HepG2 (cell line): Measurements from ENCODE around the gene ANP32A. TPM values are rescaled to one million over a fixed set of nuclear protein-coding genes. Genes with fewer than 3 reads are reported as not detected.

Experiments used
- ATAC-seq: fragments of 200-7000 bp; cut with Tn5 transposase; 3 replicates; pipeline ENCODE4 v1.9.1; 2020; ENCODE audit warnings: mild to moderate bottlenecking, moderate library complexity
- BruUV-seq: library from RNA; stranded (reverse); fragments of 400-500 nt; replicated peaks from 2 replicates; lab custom pipeline; 2021; lab: Mats Ljungman, UMichigan
- CTCF ChIA-PET: fragments of 300-600 bp; formaldehyde crosslinking; extraction: SDS; loops from one replicate; lab custom pipeline; 2021; ENCODE audit warnings: low total read pairs, inconsistent platforms, low intra/inter-chr PET ratio; lab: Yijun Ruan, JAX
- POLR2A ChIA-PET: fragments of 350-600 bp; sonication (Branson Sonifier 250); formaldehyde crosslinking; loops from one replicate; lab custom pipeline; 2020; ENCODE audit warnings: antibody characterized with exemption, inconsistent platforms; lab: Yijun Ruan, JAX
- DNase-seq: peaks from one replicate; pipeline ENCODE4 v3.0.0-alpha.2; 2015; ENCODE audit warnings: low spot score
- FAIRE-seq: peaks from 3 replicates; lab custom pipeline; 2011; peaks lifted over from hg19 to GRCh38; lab: Jason Lieb, UNC
- H2AFZ ChIP-seq: one replicate; pipeline ENCODE4 v1.6.1; 2011; ENCODE audit warnings: low read length, inconsistent platforms
- H3K27ac ChIP-seq: fragments of 300-600 bp; 3 replicates; pipeline ENCODE4 v1.8.0; 2011; ENCODE audit warnings: mixed run types, mild to moderate bottlenecking, mixed read lengths, low read length, inconsistent platforms; ENCODE audit not compliant: insufficient read depth; ENCODE audit errors: extremely low read length
- H3K27me3 ChIP-seq, 2 experiments: fragments of 200-600 bp in 1 of 2; 2 replicates in 1 of 2; 3 replicates in 1 of 2; pipeline versions ENCODE4 v1.6.0 to v1.8.0; 2011; ENCODE audit warnings: low read length in 2 of 2, mild to moderate bottlenecking in 2 of 2, moderate library complexity in 2 of 2, inconsistent platforms in 1 of 2; ENCODE audit not compliant: insufficient read depth in 2 of 2, control insufficient read depth in 1 of 2
- H3K36me3 ChIP-seq, 2 experiments: fragments of 200-600 bp in 1 of 2; replicated peaks in 1 of 2; 2 replicates in 1 of 2; 3 replicates in 1 of 2; pipeline versions ENCODE4 v1.5.1 to v1.8.0; 2011; ENCODE audit warnings: low read length in 2 of 2, inconsistent platforms in 1 of 2; ENCODE audit not compliant: insufficient read depth in 2 of 2, control insufficient read depth in 1 of 2
- H3K4me1 ChIP-seq: 2 replicates; pipeline ENCODE4 v1.5.1; 2012; ENCODE audit warnings: low read length, inconsistent platforms; ENCODE audit not compliant: insufficient read depth
- H3K4me2 ChIP-seq: 2 replicates; pipeline ENCODE4 v1.6.0; 2011; ENCODE audit warnings: low read depth, low read length, inconsistent platforms
- H3K4me3 ChIP-seq, 3 experiments: fragments of 200-600 bp in 1 of 3; sonication (generic), shearing (Covaris generic) in 1 of 3; replicated peaks in 1 of 3; 2 replicates each; pipeline ENCODE4 v1.5.1; 2011 to 2016; ENCODE audit warnings: low read length in 3 of 3, inconsistent platforms in 2 of 3, low read depth in 2 of 3, mild to moderate bottlenecking in 2 of 3, control low read depth in 1 of 3, mixed read lengths in 1 of 3; ENCODE audit not compliant: insufficient read depth in 1 of 3
- H3K79me2 ChIP-seq: one replicate; pipeline ENCODE4 v1.6.1; 2011; ENCODE audit warnings: low read length, inconsistent platforms; ENCODE audit not compliant: insufficient read depth
- H3K9ac ChIP-seq: 2 replicates; pipeline ENCODE4 v1.6.0; 2011; ENCODE audit warnings: mild to moderate bottlenecking, low read depth, low read length, inconsistent platforms; ENCODE audit not compliant: insufficient read depth
- H3K9me3 ChIP-seq: 2 replicates; pipeline ENCODE4 v1.5.1; 2012; ENCODE audit warnings: mild to moderate bottlenecking, low read length
- H4K20me1 ChIP-seq: 2 replicates; pipeline ENCODE4 v1.6.0; 2011; ENCODE audit warnings: inconsistent platforms, mild to moderate bottlenecking, low read length, moderate library complexity; ENCODE audit not compliant: insufficient read depth
- ATF1 ChIP-seq: IDR thresholded peaks from 2 replicates; pipeline ENCODE4 v1.6.1; 2016; ENCODE audit warnings: mild to moderate bottlenecking, control low read depth
- ETV6 ChIP-seq: sonication (generic); formaldehyde crosslinking; conservative IDR thresholded peaks from 2 replicates; pipeline ENCODE4 v1.4.0; 2020; ENCODE audit warnings: missing genetic modification reagents
- FOXO1 ChIP-seq: sonication (generic); formaldehyde crosslinking; IDR thresholded peaks from 2 replicates; pipeline ENCODE4 v1.4.0; 2020; ENCODE audit warnings: missing genetic modification reagents
- HMG20A ChIP-seq: IDR thresholded peaks from 2 replicates; pipeline ENCODE4 v1.6.1; 2016; ENCODE audit warnings: borderline replicate concordance
- HNRNPLL ChIP-seq: fragments of 200-400 bp; formaldehyde crosslinking; IDR thresholded peaks from 2 replicates; pipeline ENCODE4 v1.6.1; 2017; ENCODE audit warnings: mild to moderate bottlenecking, low read depth, low read length; ENCODE audit not compliant: poor library complexity, severe bottlenecking
- KLF6 ChIP-seq: IDR thresholded peaks from 2 replicates; pipeline ENCODE4 v1.8.0; 2016; ENCODE audit warnings: missing biosample characterization, missing genetic modification reagents
- NFIC ChIP-seq: IDR thresholded peaks from 2 replicates; pipeline ENCODE4 v1.6.1; 2012; ENCODE audit warnings: mild to moderate bottlenecking, low read length, inconsistent platforms
- PRMT3 ChIP-seq: sonication (generic); formaldehyde crosslinking; IDR thresholded peaks from 2 replicates; pipeline ENCODE4 v1.8.1; 2022; ENCODE audit warnings: low read depth, mild to moderate bottlenecking, moderate library complexity, missing genetic modification reagents, borderline replicate concordance
- TCF12 ChIP-seq, 2 experiments: fragments of 450-650 bp in 1 of 2; sonication (generic) in 1 of 2; formaldehyde crosslinking in 1 of 2; IDR thresholded peaks; 2 replicates each; pipeline versions ENCODE4 v1.6.1 to v1.8.0; 2017 to 2022; ENCODE audit warnings: antibody characterized with exemption in 1 of 2, mild to moderate bottlenecking in 1 of 2, missing genetic modification reagents in 1 of 2, moderate library complexity in 1 of 2
- ZBTB1 ChIP-seq: sonication (generic); formaldehyde crosslinking; IDR thresholded peaks from 2 replicates; pipeline ENCODE4 v1.4.0; 2020; ENCODE audit warnings: missing genetic modification reagents, borderline replicate concordance
- ZC3H4 ChIP-seq: sonication (generic); formaldehyde crosslinking; IDR thresholded peaks from 2 replicates; pipeline ENCODE4 v1.4.0; 2020; ENCODE audit warnings: missing genetic modification reagents, borderline replicate concordance
- ZFP36L2 ChIP-seq: sonication (generic); formaldehyde crosslinking; IDR thresholded peaks from 2 replicates; pipeline ENCODE4 v1.4.0; 2020; ENCODE audit warnings: missing genetic modification reagents
- ZNF460 ChIP-seq: sonication (generic); formaldehyde crosslinking; IDR thresholded peaks from 2 replicates; pipeline ENCODE4 v1.5.1; 2020; ENCODE audit warnings: missing genetic modification reagents, mild to moderate bottlenecking, borderline replicate concordance
- WGBS: methylation state at CpG from one replicate; pipeline ENCODE4 v1.1.6; 2017; ENCODE audit warnings: low lambda C conversion rate; 5-methylcytosine and 5-hydroxymethylcytosine counted together
- in situ Hi-C: cut with HindIII; loops from 2 replicates; pipeline ENCODE4 v1.10.0; 2017; ENCODE audit warnings: low pct_unique_long_range_greater_than_20kb; ENCODE audit not compliant: extremely low pct_ligation_motif_present
- intact Hi-C: fragments of 100-400 bp; cut with micrococcal nuclease; formaldehyde crosslinking; loops from one replicate; pipeline ENCODE4 v1.10.0; 2022; ENCODE audit not compliant: unreplicated experiment
- polyA plus RNA-seq, 8 experiments: library from polyadenylated mRNA; depleted of rRNA in 3 of 8; stranded (reverse) in 7 of 8; unstranded in 1 of 8; fragments of >200 nt; fragmentation: Illumina TruSeq in 4 of 8; extraction: Trizol in 4 of 8; gene quantifications; 2 replicates each; pipeline versions ENCODE4 v1.2.1 to v1.2.3, GENCODE V29; 2011 to 2016; ENCODE audit warnings: low read depth in 4 of 8, missing spikeins in 1 of 8, mixed read lengths in 1 of 8; ENCODE audit not compliant: insufficient read depth in 1 of 8
- total RNA-seq, 5 experiments: library from RNA; depleted of rRNA; stranded (reverse); fragments of >200 nt; fragmentation: Illumina TruSeq; extraction: Trizol; gene quantifications; 2 replicates each; pipeline ENCODE4 v1.2.3, GENCODE V29; 2016; ENCODE audit warnings: low read depth in 1 of 5
- TF ChIP-seq, protein P1 (sequence below): sonication (generic); formaldehyde crosslinking; IDR thresholded peaks from 2 replicates; pipeline ENCODE4 v1.4.0; 2020; ENCODE audit warnings: mild to moderate bottlenecking, missing genetic modification reagents
- TF ChIP-seq, protein P2 (sequence below): sonication (generic); formaldehyde crosslinking; IDR thresholded peaks from 2 replicates; pipeline ENCODE4 v1.8.1; 2023; ENCODE audit warnings: mild to moderate bottlenecking, moderate library complexity, missing genetic modification reagents
- TF ChIP-seq, protein P3 (sequence below): sonication (generic); formaldehyde crosslinking; IDR thresholded peaks from 2 replicates; pipeline ENCODE4 v1.4.0; 2020; ENCODE audit warnings: missing genetic modification reagents

ANP32A gene
- total and polyA plus RNA-seq, 2 of the 13 experiments (the other 11 are each of a cell fraction or from before 2014, with no cell fraction given) = 60.6 to 206 TPM

- TF ChIP-seq, protein P1, sequence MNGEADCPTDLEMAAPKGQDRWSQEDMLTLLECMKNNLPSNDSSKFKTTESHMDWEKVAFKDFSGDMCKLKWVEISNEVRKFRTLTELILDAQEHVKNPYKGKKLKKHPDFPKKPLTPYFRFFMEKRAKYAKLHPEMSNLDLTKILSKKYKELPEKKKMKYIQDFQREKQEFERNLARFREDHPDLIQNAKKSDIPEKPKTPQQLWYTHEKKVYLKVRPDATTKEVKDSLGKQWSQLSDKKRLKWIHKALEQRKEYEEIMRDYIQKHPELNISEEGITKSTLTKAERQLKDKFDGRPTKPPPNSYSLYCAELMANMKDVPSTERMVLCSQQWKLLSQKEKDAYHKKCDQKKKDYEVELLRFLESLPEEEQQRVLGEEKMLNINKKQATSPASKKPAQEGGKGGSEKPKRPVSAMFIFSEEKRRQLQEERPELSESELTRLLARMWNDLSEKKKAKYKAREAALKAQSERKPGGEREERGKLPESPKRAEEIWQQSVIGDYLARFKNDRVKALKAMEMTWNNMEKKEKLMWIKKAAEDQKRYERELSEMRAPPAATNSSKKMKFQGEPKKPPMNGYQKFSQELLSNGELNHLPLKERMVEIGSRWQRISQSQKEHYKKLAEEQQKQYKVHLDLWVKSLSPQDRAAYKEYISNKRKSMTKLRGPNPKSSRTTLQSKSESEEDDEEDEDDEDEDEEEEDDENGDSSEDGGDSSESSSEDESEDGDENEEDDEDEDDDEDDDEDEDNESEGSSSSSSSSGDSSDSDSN = no peak
Measured at GRCh38 chr15:68849497-68849896, 28.8 kb upstream of the ANP32A start (continued).

- intact Hi-C loops = no loop called here
- Histone ChIP-seq H3K4me1 (no peaks in the 10 kb centered on the region), H3K4me2 (no peak overlapping the region), H3K36me3 (no peaks in the 10 kb centered on the region), H3K79me2 (no peaks in the 10 kb centered on the region), H3K4me3 (no peak overlapping the region), H3K27me3 (peaks cover 4 to 32% of the 10 kb centered on the region in 2 experiments; a peak in 4 of 5 replicates), H2AFZ (no peak overlapping the region), H4K20me1 (no peaks in the 10 kb centered on the region), H3K9me3 (no peaks in the 10 kb centered on the region), H3K27ac (no peak overlapping the region), H3K9ac (no peak overlapping the region)
- WGBS = 7% methylated on average over 3 of the region's 3 CpGs
- ChIA-PET POLR2A (no interaction called here), CTCF (no interaction called here)
- no TSS peak for BruUV-seq
- DNase-seq (no peak), ATAC-seq (no peak), FAIRE-seq (no peak)
- in situ Hi-C loops = no loop called here
- TF ChIP-seq, protein P2, sequence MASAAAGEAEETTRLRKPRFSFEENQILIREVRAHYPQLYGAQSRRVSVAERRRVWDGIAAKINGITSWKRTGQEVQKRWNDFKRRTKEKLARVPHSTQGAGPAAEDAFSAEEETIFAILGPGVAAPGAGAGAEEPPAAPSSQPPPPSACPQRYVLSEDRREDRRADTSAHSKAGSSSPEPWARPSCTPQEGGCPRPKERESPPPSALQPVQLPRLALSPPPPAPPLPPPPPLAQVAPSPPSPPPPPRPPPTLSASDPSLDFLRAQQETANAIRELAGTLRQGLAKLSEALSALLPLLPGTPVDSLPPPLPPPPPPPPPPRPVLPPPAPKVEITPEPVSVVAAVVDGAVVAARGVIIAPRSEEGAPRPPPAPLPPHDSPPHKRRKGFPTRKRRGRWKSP (CRISPR knock-in tag) = no peak
- no peak for TF ChIP-seq FOXO1 (CRISPR knock-in tag)
- TF ChIP-seq ZC3H4 (CRISPR knock-in tag) = no peak
- no peak for TF ChIP-seq ATF1
- TF ChIP-seq ETV6 (CRISPR knock-in tag) = no peak
- TF ChIP-seq ZFP36L2 = no peak
- TF ChIP-seq ZBTB1 (CRISPR knock-in tag) = no peak
- no peak for TF ChIP-seq TCF12 (IDR thresholded peaks at IDR 0.05)
- no peak for TF ChIP-seq TCF12 (CRISPR knock-in tag; IDR thresholded peaks at IDR 0.05)
- no peak for TF ChIP-seq ZNF460
- no peak for TF ChIP-seq HMG20A (CRISPR knock-in tag)
- TF ChIP-seq HNRNPLL = no peak
- TF ChIP-seq, protein P3, sequence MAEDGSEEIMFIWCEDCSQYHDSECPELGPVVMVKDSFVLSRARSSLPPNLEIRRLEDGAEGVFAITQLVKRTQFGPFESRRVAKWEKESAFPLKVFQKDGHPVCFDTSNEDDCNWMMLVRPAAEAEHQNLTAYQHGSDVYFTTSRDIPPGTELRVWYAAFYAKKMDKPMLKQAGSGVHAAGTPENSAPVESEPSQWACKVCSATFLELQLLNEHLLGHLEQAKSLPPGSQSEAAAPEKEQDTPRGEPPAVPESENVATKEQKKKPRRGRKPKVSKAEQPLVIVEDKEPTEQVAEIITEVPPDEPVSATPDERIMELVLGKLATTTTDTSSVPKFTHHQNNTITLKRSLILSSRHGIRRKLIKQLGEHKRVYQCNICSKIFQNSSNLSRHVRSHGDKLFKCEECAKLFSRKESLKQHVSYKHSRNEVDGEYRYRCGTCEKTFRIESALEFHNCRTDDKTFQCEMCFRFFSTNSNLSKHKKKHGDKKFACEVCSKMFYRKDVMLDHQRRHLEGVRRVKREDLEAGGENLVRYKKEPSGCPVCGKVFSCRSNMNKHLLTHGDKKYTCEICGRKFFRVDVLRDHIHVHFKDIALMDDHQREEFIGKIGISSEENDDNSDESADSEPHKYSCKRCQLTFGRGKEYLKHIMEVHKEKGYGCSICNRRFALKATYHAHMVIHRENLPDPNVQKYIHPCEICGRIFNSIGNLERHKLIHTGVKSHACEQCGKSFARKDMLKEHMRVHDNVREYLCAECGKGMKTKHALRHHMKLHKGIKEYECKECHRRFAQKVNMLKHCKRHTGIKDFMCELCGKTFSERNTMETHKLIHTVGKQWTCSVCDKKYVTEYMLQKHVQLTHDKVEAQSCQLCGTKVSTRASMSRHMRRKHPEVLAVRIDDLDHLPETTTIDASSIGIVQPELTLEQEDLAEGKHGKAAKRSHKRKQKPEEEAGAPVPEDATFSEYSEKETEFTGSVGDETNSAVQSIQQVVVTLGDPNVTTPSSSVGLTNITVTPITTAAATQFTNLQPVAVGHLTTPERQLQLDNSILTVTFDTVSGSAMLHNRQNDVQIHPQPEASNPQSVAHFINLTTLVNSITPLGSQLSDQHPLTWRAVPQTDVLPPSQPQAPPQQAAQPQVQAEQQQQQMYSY = no peak
- TF ChIP-seq NFIC = no peak
- TF ChIP-seq PRMT3 (CRISPR knock-in tag) = no peak
- TF ChIP-seq KLF6 (CRISPR knock-in tag) = no peak
Measured at GRCh38 chr15:68846851-68847439, 26.2 kb upstream of the ANP32A start.
